SU-DHL-6 (cell line): Measurements from ENCODE around the gene ZNF280A.

Experiments
- H2AFZ ChIP-seq: fragments of 200-600 bp; sonication (generic); 2 replicates; pipeline ENCODE4 v1.6.1; 2014; ENCODE audit warnings: low read depth, mild to moderate bottlenecking, moderate library complexity, mixed read lengths, antibody characterized with exemption, low read length; ENCODE audit not compliant: severe bottlenecking
- H3F3A ChIP-seq: fragments of 200-600 bp; shearing (Covaris generic); 2 replicates; pipeline ENCODE4 v1.6.0; 2016; ENCODE audit warnings: antibody characterized with exemption, mild to moderate bottlenecking; ENCODE audit not compliant: insufficient read depth
- H3K27ac ChIP-seq: fragments of 200-600 bp; sonication (generic); 2 replicates; pipeline ENCODE4 v1.5.1; 2016; ENCODE audit warnings: low read depth, mild to moderate bottlenecking, low read length, moderate library complexity, mixed read lengths
- H3K27me3 ChIP-seq: fragments of 200-600 bp; sonication (generic), shearing (Covaris generic); 2 replicates; pipeline ENCODE4 v1.6.0; 2014; ENCODE audit warnings: mild to moderate bottlenecking, low read length
- H3K36me3 ChIP-seq: fragments of 200-600 bp; sonication (generic); 2 replicates; pipeline ENCODE4 v1.6.1; 2014; ENCODE audit warnings: mild to moderate bottlenecking, low read length, mixed read lengths
- H3K4me2 ChIP-seq: fragments of 300-600, 200-600 bp; shearing (Covaris generic), sonication (generic); 2 replicates; pipeline ENCODE4 v1.6.0; 2014; ENCODE audit warnings: low read length, low read depth, mild to moderate bottlenecking; ENCODE audit not compliant: poor library complexity, severe bottlenecking
- H3K4me3 ChIP-seq: fragments of 200-600 bp; sonication (generic); 2 replicates; pipeline ENCODE4 v1.5.1; 2014; ENCODE audit warnings: antibody characterized with exemption, low read length, mild to moderate bottlenecking, mixed read lengths; ENCODE audit not compliant: insufficient read depth, poor library complexity, severe bottlenecking
- H3K79me2 ChIP-seq: fragments of 200-600 bp; sonication (generic); 2 replicates; pipeline ENCODE4 v1.6.1; 2014; ENCODE audit warnings: mild to moderate bottlenecking, low read length, moderate library complexity; ENCODE audit not compliant: insufficient read depth
- H3K9ac ChIP-seq: fragments of 200-600 bp; sonication (generic); 2 replicates; pipeline ENCODE4 v1.7.0; 2014; ENCODE audit warnings: mild to moderate bottlenecking, low read length
- H3K9me2 ChIP-seq: fragments of 200-600 bp; sonication (generic); replicated peaks from 2 replicates; pipeline ENCODE4 v1.6.1; 2014; ENCODE audit warnings: low read length; ENCODE audit not compliant: insufficient read depth
- H3K9me3 ChIP-seq: fragments of 200-600 bp; sonication (generic); 2 replicates; pipeline ENCODE4 v1.6.1; 2014; ENCODE audit warnings: low read length, mixed read lengths; ENCODE audit not compliant: insufficient read depth
- H4K20me1 ChIP-seq: fragments of 200-600 bp; sonication (generic); 2 replicates; pipeline ENCODE4 v1.6.1; 2014; ENCODE audit warnings: low read depth, mild to moderate bottlenecking, antibody characterized with exemption, low read length, moderate library complexity, mixed read lengths
- CTCF ChIP-seq: fragments of 200-600 bp; sonication (generic); IDR thresholded peaks from one replicate; pipeline ENCODE4 v1.5.1; 2017; ENCODE audit warnings: antibody characterized with exemption, mild to moderate bottlenecking, low read length, moderate library complexity; ENCODE audit not compliant: insufficient read depth, poor library complexity, severe bottlenecking
- EZH2phosphoT487 ChIP-seq: fragments of 200-600 bp; sonication (generic), shearing (Covaris generic); conservative IDR thresholded peaks from 2 replicates; pipeline ENCODE4 v1.6.1; 2018; ENCODE audit warnings: mild to moderate bottlenecking, antibody characterized with exemption, low read length, moderate library complexity, mixed read lengths

ZNF280A gene

GRCh38 chr22:22553735-22554586 is 33.9 kb upstream of the ZNF280A start:
- Histone ChIP-seq H3K9me3 (no peaks in the 10 kb centered on the region), H2AFZ (no peak overlapping the region), H3K27ac (no peak overlapping the region), H4K20me1 (no peaks in the 10 kb centered on the region), H3K4me3 (no peak overlapping the region), H3K36me3 (no peaks in the 10 kb centered on the region), H3K4me2 (no peak overlapping the region), H3K9ac (no peak overlapping the region), H3K27me3 (no peaks in the 10 kb centered on the region), H3K79me2 (no peaks in the 10 kb centered on the region), H3F3A (no peaks in the 10 kb centered on the region), H3K9me2 (no peaks in the 10 kb centered on the region)
- TF ChIP-seq CTCF (no peak), EZH2phosphoT487 (no peak)

- H3K36me3 ChIP-seq: no peaks in the 10 kb centered on the region
- H2AFZ ChIP-seq: no peak overlapping the region
- TF ChIP-seq EZH2phosphoT487: no peak
- no peak for TF ChIP-seq CTCF
- no peak overlapping the region for H3K27ac ChIP-seq
- no peaks in the 10 kb centered on the region for H4K20me1 ChIP-seq
- H3K9me2 ChIP-seq: no peaks in the 10 kb centered on the region
- H3F3A ChIP-seq: no peaks in the 10 kb centered on the region
- H3K9me3 ChIP-seq: no peaks in the 10 kb centered on the region
- H3K9ac ChIP-seq: no peak overlapping the region
- H3K4me2 ChIP-seq: no peak overlapping the region
- no peaks in the 10 kb centered on the region for H3K27me3 ChIP-seq
- no peak overlapping the region for H3K4me3 ChIP-seq
- no peaks in the 10 kb centered on the region for H3K79me2 ChIP-seq
Measured at GRCh38 chr22:22553141-22553540, 33.1 kb upstream of the ZNF280A start.

- no peaks in the 10 kb centered on the region for H3K36me3 ChIP-seq
- no peaks in the 10 kb centered on the region for H3K79me2 ChIP-seq
- no peak overlapping the region for H3K9ac ChIP-seq
- no peaks in the 10 kb centered on the region for H4K20me1 ChIP-seq
- no peaks in the 10 kb centered on the region for H3K9me2 ChIP-seq
- no peaks in the 10 kb centered on the region for H3K9me3 ChIP-seq
- H3K4me3 ChIP-seq: no peak overlapping the region
- H2AFZ ChIP-seq: no peak overlapping the region
- TF ChIP-seq CTCF (no peak), EZH2phosphoT487 (no peak)
- no peak overlapping the region for H3K4me2 ChIP-seq
- H3F3A ChIP-seq: no peaks in the 10 kb centered on the region
- no peak overlapping the region for H3K27ac ChIP-seq
- H3K27me3 ChIP-seq: no peaks in the 10 kb centered on the region
Measured at GRCh38 chr22:22552630-22553029, 32.6 kb upstream of the ZNF280A start.
